Spleen (tissue), 11 donors: ENCODE results near the gene HMHB1. TPM values are rescaled to one million over a fixed set of nuclear protein-coding genes. Genes with fewer than 3 reads are reported as not detected.

ENCODE experiments used
- DNase-seq: peaks from one replicate; pipeline ENCODE4 v3.0.0-alpha.2; 2020
- H3K27ac ChIP-seq, 8 donors: fragments of 200-600 bp; sonication (generic) in 7 of 8; 1 replicate in 4 of 8; 2 replicates in 4 of 8; pipeline versions ENCODE4 v1.5.0 to v1.8.0; 2016 to 2021; ENCODE audit warnings: inconsistent platforms in 4 of 8, mild to moderate bottlenecking in 4 of 8, moderate library complexity in 1 of 8
- H3K27me3 ChIP-seq, 7 donors: fragments of 200-600 bp; sonication (generic) in 6 of 7; replicated peaks in 1 of 7; 1 replicate in 4 of 7; 2 replicates in 3 of 7; pipeline versions ENCODE4 v1.5.0 to v1.8.0; 2016 to 2021; ENCODE audit warnings: inconsistent platforms in 3 of 7, mild to moderate bottlenecking in 1 of 7
- H3K36me3 ChIP-seq, 6 donors: fragments of 200-600 bp; sonication (generic) in 5 of 6; 1 replicate in 4 of 6; 2 replicates in 2 of 6; pipeline versions ENCODE4 v1.5.0 to v1.8.0; 2016 to 2021; ENCODE audit warnings: inconsistent platforms in 2 of 6
- H3K4me1 ChIP-seq, 6 donors: fragments of 200-600 bp; sonication (generic) in 5 of 6; 1 replicate in 3 of 6; 2 replicates in 3 of 6; pipeline versions ENCODE4 v1.5.0 to v1.8.0; 2016 to 2021; ENCODE audit warnings: inconsistent platforms in 3 of 6
- H3K4me3 ChIP-seq, 8 donors: fragments of 200-600 bp; sonication (generic) in 7 of 8; 1 replicate in 4 of 8; 2 replicates in 4 of 8; pipeline versions ENCODE4 v1.5.0 to v1.8.0; 2016 to 2021; ENCODE audit warnings: inconsistent platforms in 4 of 8, mild to moderate bottlenecking in 4 of 8, moderate library complexity in 2 of 8
- H3K9me3 ChIP-seq, 8 donors: fragments of 200-600 bp; sonication (generic) in 7 of 8; 1 replicate in 4 of 8; 2 replicates in 4 of 8; pipeline versions ENCODE4 v1.5.0 to v1.8.0; 2016 to 2021; ENCODE audit warnings: inconsistent platforms in 4 of 8
- POLR2A ChIP-seq, 3 donors: fragments of 450-650 bp; IDR thresholded peaks; one replicate each; pipeline ENCODE4 v1.5.1; 2017; ENCODE audit warnings: antibody characterized with exemption in 3 of 3, mild to moderate bottlenecking in 1 of 3
- POLR2AphosphoS5 ChIP-seq, 3 donors: sonication (generic); formaldehyde crosslinking; IDR thresholded peaks; one replicate each; pipeline ENCODE4 v1.5.1; 2017; ENCODE audit warnings: antibody characterized with exemption in 3 of 3
- WGBS, 5 donors: extraction: QIAGEN DNeasy Blood & Tissue Kit in 3 of 5; methylation state at CpG; one replicate each; pipeline versions ENCODE4 v1.1.5 to v1.1.7; 2013 to 2018; 5-methylcytosine and 5-hydroxymethylcytosine counted together
- intact Hi-C: fragments of 100-400 bp; cut with DNase I; formaldehyde crosslinking; loops from one replicate; pipeline ENCODE4 v1.15.0; 2023; ENCODE audit warnings: low total_unique reads
- polyA plus RNA-seq, 3 donors: library from polyadenylated mRNA; stranded (reverse); fragments of 200-250 nt; gene quantifications; one replicate each; pipeline ENCODE4 v1.2.1, GENCODE V29; 2013
- total RNA-seq, 7 donors: library from RNA; depleted of rRNA in 3 of 7; stranded (reverse); fragments of >200 nt in 3 of 7; fragmentation: NEBNext Ultra II Directional in 4 of 7; extraction: Animal tissue kit (Norgen Biotek cat#: 25700) in 4 of 7; gene quantifications; one replicate each; pipeline versions ENCODE4 v1.1.0 to v1.2.1, GENCODE V29; 2016 to 2021
- TF ChIP-seq, protein P1 (sequence below), 11 experiments: fragments of 200-600 bp in 7 of 11; fragments of 450-650 bp in 4 of 11; sonication (generic) in 4 of 11; IDR thresholded peaks in 8 of 11; conservative IDR thresholded peaks in 3 of 11; 1 replicate in 7 of 11; 2 replicates in 4 of 11; pipeline versions ENCODE4 v1.4.0 to v1.8.0; 2016 to 2021; ENCODE audit warnings: antibody characterized with exemption in 11 of 11, inconsistent platforms in 4 of 11, mild to moderate bottlenecking in 1 of 11
- donor health status: healthy with polysubstance abuse.
- donor health status: DM: no; HTN: no; CAD: no; lungs with moderate emphysema.
- donor health status: DM: no; HTN: no; CAD: no.
- donor health status: Bipolar disorder and iron deficiency.
- donor health status: healthy.
- donor health status: DM: no; HTN: no; CAD: no.
- donor health status: DM: yes; HTN: yes; CAD: no.

Gene HMHB1
- total and polyA plus RNA-seq, 10 donors: 0.94 TPM; not detected in 9

DNA sequence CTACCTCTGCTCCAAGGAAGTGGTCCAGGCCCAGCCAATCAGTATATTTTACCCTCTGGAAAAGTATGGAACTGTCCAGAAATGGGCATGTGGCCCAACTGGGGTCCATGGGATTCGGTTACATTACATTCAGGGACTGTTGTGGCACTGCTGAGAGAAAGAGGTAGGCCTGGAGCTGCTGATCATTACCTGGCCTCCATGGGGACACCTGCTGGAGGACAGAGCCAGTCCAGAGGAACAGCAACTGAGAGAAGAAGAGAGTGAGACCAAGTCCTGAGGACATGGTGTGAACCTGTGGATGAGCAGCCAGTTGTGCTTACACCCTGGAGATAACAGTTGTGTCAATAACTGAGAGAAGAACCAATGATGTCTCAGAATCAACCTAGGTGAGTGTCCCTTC is 48.2 kb downstream of the HMHB1 start:
- intact Hi-C loops: no loop called here
- WGBS, 5 donors: 84 to 97% (median 92%) methylated on average over 1 of the region's 1 CpG
- Histone ChIP-seq H3K27me3 (no peaks in the 10 kb centered on the region), H3K27ac (no peak overlapping the region), H3K4me1 (no peaks in the 10 kb centered on the region), H3K4me3 (no peak overlapping the region), H3K9me3 (peaks cover 0 to 5% (median 0%) of the 10 kb centered on the region in 8 donors), H3K36me3 (no peaks in the 10 kb centered on the region)
- TF ChIP-seq POLR2A (IDR thresholded peaks at IDR 0.05): no peak
- TF ChIP-seq POLR2AphosphoS5 (IDR thresholded peaks at IDR 0.05): no peak
- TF ChIP-seq, protein P1, sequence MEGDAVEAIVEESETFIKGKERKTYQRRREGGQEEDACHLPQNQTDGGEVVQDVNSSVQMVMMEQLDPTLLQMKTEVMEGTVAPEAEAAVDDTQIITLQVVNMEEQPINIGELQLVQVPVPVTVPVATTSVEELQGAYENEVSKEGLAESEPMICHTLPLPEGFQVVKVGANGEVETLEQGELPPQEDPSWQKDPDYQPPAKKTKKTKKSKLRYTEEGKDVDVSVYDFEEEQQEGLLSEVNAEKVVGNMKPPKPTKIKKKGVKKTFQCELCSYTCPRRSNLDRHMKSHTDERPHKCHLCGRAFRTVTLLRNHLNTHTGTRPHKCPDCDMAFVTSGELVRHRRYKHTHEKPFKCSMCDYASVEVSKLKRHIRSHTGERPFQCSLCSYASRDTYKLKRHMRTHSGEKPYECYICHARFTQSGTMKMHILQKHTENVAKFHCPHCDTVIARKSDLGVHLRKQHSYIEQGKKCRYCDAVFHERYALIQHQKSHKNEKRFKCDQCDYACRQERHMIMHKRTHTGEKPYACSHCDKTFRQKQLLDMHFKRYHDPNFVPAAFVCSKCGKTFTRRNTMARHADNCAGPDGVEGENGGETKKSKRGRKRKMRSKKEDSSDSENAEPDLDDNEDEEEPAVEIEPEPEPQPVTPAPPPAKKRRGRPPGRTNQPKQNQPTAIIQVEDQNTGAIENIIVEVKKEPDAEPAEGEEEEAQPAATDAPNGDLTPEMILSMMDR (IDR thresholded peaks at IDR 0.05 in 8 of 11, conservative IDR thresholded peaks at IDR 0.05 in 3 of 11): no peak
- no peak for DNase-seq

GRCh38 chr5:143862271-143862670 is 50.3 kb downstream of the HMHB1 start:
- Histone ChIP-seq H3K27me3 (no peaks in the 10 kb centered on the region), H3K4me1 (no peaks in the 10 kb centered on the region), H3K36me3 (no peaks in the 10 kb centered on the region), H3K9me3 (peaks cover 0 to 2% (median 0%) of the 10 kb centered on the region in 8 donors), H3K4me3 (no peak overlapping the region), H3K27ac (no peak overlapping the region)
- no peak for DNase-seq
- intact Hi-C loops: no loop called here
- TF ChIP-seq, protein P1 (IDR thresholded peaks at IDR 0.05 in 8 of 11, conservative IDR thresholded peaks at IDR 0.05 in 3 of 11): no peak
- TF ChIP-seq POLR2AphosphoS5 (IDR thresholded peaks at IDR 0.05): no peak
- TF ChIP-seq POLR2A (IDR thresholded peaks at IDR 0.05): no peak

DNA sequence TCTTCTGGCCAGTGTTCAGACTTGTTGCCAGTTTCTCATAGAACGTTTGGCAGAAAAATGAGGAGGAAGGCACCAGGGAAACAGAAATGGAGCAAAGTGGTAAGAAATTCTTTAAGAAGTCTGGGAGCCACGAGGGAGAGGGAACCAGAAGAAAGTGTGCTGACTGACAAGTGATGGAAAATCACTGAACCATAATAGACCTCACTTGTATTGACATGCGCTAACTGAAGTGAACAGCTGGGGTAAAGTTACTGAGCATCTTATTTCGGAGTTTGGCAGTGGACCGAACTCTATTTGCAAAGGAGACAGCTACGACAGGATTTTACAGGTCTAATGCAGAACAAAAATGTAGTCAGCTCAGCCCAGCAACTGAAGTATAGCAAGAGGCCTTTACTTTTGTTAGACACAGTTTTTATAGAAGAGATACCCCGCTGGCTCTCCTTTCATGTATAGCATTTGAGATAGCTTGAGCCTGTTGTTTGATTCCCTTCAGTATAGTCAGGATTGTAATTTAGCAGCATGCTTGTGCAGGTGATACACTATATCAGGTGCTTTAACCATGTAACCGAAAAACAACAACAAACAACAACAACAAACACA is 53.6 kb downstream of the HMHB1 start:
- intact Hi-C loops: no loop called here
- Histone ChIP-seq H3K27ac (no peak overlapping the region), H3K4me3 (no peak overlapping the region), H3K36me3 (no peaks in the 10 kb centered on the region), H3K27me3 (no peaks in the 10 kb centered on the region), H3K9me3 (no peaks in the 10 kb centered on the region), H3K4me1 (no peaks in the 10 kb centered on the region)
- 69 to 81% (median 76%) methylated on average over 8 of the region's 8 CpGs for WGBS, 5 donors
- no peak for TF ChIP-seq POLR2A (IDR thresholded peaks at IDR 0.05)
- DNase-seq: no peak
